Activated T-cell treated with anti-CD3 and anti-CD28 coated beads, Interleukin-2, amount 50 U/mL, for 24 hours (primary cell): ENCODE measurements around the gene PINLYP.
"Not testable (repeated sequence)": the region's sequence is repeated elsewhere in the genome, so short reads cannot be mapped to it uniquely, and the experiment has no call there.

ENCODE experiments used
- DNase-seq: peaks from one replicate; pipeline ENCODE4 v3.0.0-alpha.2; 2020
- H3K27ac Mint-ChIP-seq: 2 replicates; pipeline ENCODE4 v1.8.0; 2020; ENCODE audit warnings: mild to moderate bottlenecking, mixed read lengths
- H3K27me3 Mint-ChIP-seq: 2 replicates; pipeline ENCODE4 v1.8.0; 2020; ENCODE audit warnings: mixed read lengths
- H3K36me3 Mint-ChIP-seq: 2 replicates; pipeline ENCODE4 v1.8.0; 2020; ENCODE audit warnings: low read depth, mixed read lengths
- H3K4me1 Mint-ChIP-seq: 2 replicates; pipeline ENCODE4 v1.8.0; 2020; ENCODE audit warnings: low read depth, mixed read lengths
- H3K4me3 Mint-ChIP-seq: 2 replicates; pipeline ENCODE4 v1.8.0; 2020; ENCODE audit warnings: mild to moderate bottlenecking, moderate library complexity, mixed read lengths
- H3K9me3 Mint-ChIP-seq: 2 replicates; pipeline ENCODE4 v1.8.0; 2020; ENCODE audit warnings: mixed read lengths

PINLYP gene

GRCh38 chr19:43541920-43542650 lies 33.5 kb upstream of the PINLYP start:
- Mint-ChIP-seq H3K27ac (no peak overlapping the region), H3K4me1 (no peaks in the 10 kb centered on the region), H3K9me3 (peaks cover 9% of the 10 kb centered on the region), H3K4me3 (no peak overlapping the region), H3K27me3 (no peaks in the 10 kb centered on the region), H3K36me3 (peaks cover 92% of the 10 kb centered on the region)
- no peak for DNase-seq

GRCh38 chr19:43544077-43544476 lies 31.5 kb upstream of the PINLYP start:
- Mint-ChIP-seq H3K4me3 (no peak overlapping the region), H3K9me3 (peaks cover 3% of the 10 kb centered on the region), H3K4me1 (no peaks in the 10 kb centered on the region), H3K27ac (peak overlapping the region; percentile 63), H3K27me3 (no peaks in the 10 kb centered on the region), H3K36me3 (peaks cover 82% of the 10 kb centered on the region)
- no peak for DNase-seq

GRCh38 chr19:43545276-43545675 lies 30.3 kb upstream of the PINLYP start:
- H3K27ac Mint-ChIP-seq = peak overlapping the region; percentile 48
- H3K4me3 Mint-ChIP-seq = no peak overlapping the region
- DNase-seq = no peak
- no peaks in the 10 kb centered on the region for H3K4me1 Mint-ChIP-seq
- no peaks in the 10 kb centered on the region for H3K9me3 Mint-ChIP-seq
- peaks cover 81% of the 10 kb centered on the region for H3K36me3 Mint-ChIP-seq
- no peaks in the 10 kb centered on the region for H3K27me3 Mint-ChIP-seq

GRCh38 chr19:43545981-43546380 lies 29.6 kb upstream of the PINLYP start:
- Mint-ChIP-seq H3K4me1 (no peaks in the 10 kb centered on the region), H3K27ac (peak overlapping the region; percentile 57), H3K27me3 (no peaks in the 10 kb centered on the region), H3K36me3 (peaks cover 81% of the 10 kb centered on the region), H3K4me3 (no peak overlapping the region), H3K9me3 (no peaks in the 10 kb centered on the region)
- DNase-seq = no peak

GRCh38 chr19:43546581-43546980 lies 29.0 kb upstream of the PINLYP start:
- no peaks in the 10 kb centered on the region for H3K4me1 Mint-ChIP-seq
- H3K36me3 Mint-ChIP-seq = peaks cover 81% of the 10 kb centered on the region
- no peak overlapping the region for H3K4me3 Mint-ChIP-seq
- H3K27me3 Mint-ChIP-seq = no peaks in the 10 kb centered on the region
- H3K27ac Mint-ChIP-seq = peak overlapping the region; percentile 14
- H3K9me3 Mint-ChIP-seq = no peaks in the 10 kb centered on the region
- DNase-seq = no peak

GRCh38 chr19:43547926-43548325 lies 27.7 kb upstream of the PINLYP start:
- not testable (repeated sequence) for H3K27me3 Mint-ChIP-seq, H3K27ac Mint-ChIP-seq, DNase-seq, H3K4me3 Mint-ChIP-seq, H3K9me3 Mint-ChIP-seq, H3K4me1 Mint-ChIP-seq
- H3K36me3 Mint-ChIP-seq = peaks cover 78% of the 10 kb centered on the region

- H3K27me3 Mint-ChIP-seq = no peaks in the 10 kb centered on the region
- no peaks in the 10 kb centered on the region for H3K9me3 Mint-ChIP-seq
- H3K36me3 Mint-ChIP-seq = peaks cover 78% of the 10 kb centered on the region
- H3K4me1 Mint-ChIP-seq = no peaks in the 10 kb centered on the region
- peak overlapping the region; percentile 59 for H3K27ac Mint-ChIP-seq
- no peak overlapping the region for H3K4me3 Mint-ChIP-seq
- DNase-seq = no peak
Observed at GRCh38 chr19:43548706-43549105, 26.9 kb upstream of the PINLYP start.

- no peak for DNase-seq
- Mint-ChIP-seq H3K27me3 (no peaks in the 10 kb centered on the region), H3K27ac (peak overlapping the region; percentile 20), H3K4me3 (no peak overlapping the region), H3K36me3 (peaks cover 78% of the 10 kb centered on the region), H3K9me3 (no peaks in the 10 kb centered on the region), H3K4me1 (peaks cover 13% of the 10 kb centered on the region)
Observed at GRCh38 chr19:43551399-43552197, 24.0 kb upstream of the PINLYP start.

- H3K4me1 Mint-ChIP-seq = peaks cover 13% of the 10 kb centered on the region
- peaks cover 74% of the 10 kb centered on the region for H3K36me3 Mint-ChIP-seq
- DNase-seq = no peak
- no peaks in the 10 kb centered on the region for H3K27me3 Mint-ChIP-seq
- H3K27ac Mint-ChIP-seq = no peak overlapping the region
- H3K9me3 Mint-ChIP-seq = no peaks in the 10 kb centered on the region
- H3K4me3 Mint-ChIP-seq = no peak overlapping the region
Observed at GRCh38 chr19:43552198-43552450, 23.5 kb upstream of the PINLYP start.

GRCh38 chr19:43552616-43553015 lies 23.0 kb upstream of the PINLYP start:
- peak overlapping the region; percentile 63 for H3K27ac Mint-ChIP-seq
- peaks cover 77% of the 10 kb centered on the region for H3K36me3 Mint-ChIP-seq
- no peak overlapping the region for H3K4me3 Mint-ChIP-seq

GRCh38 chr19:43553656-43554055 lies 21.9 kb upstream of the PINLYP start:
- Mint-ChIP-seq H3K4me1 (peaks cover 20% of the 10 kb centered on the region), H3K27me3 (no peaks in the 10 kb centered on the region), H3K9me3 (no peaks in the 10 kb centered on the region), H3K27ac (peak overlapping the region; percentile 73), H3K36me3 (peaks cover 81% of the 10 kb centered on the region), H3K4me3 (no peak overlapping the region)
- DNase-seq = no peak

More at GRCh38 chr19:43552616-43553015, 23.0 kb upstream of the PINLYP start:
- DNase-seq = no peak
- Mint-ChIP-seq H3K4me1 (peaks cover 15% of the 10 kb centered on the region), H3K27me3 (no peaks in the 10 kb centered on the region), H3K9me3 (no peaks in the 10 kb centered on the region)

GRCh38 chr19:43554317-43554895 lies 21.2 kb upstream of the PINLYP start:
- H3K4me1 Mint-ChIP-seq = peaks cover 20% of the 10 kb centered on the region
- no peaks in the 10 kb centered on the region for H3K9me3 Mint-ChIP-seq
- no peaks in the 10 kb centered on the region for H3K27me3 Mint-ChIP-seq
- peaks cover 77% of the 10 kb centered on the region for H3K36me3 Mint-ChIP-seq
- H3K27ac Mint-ChIP-seq = peak overlapping the region; percentile 73
- no peak for DNase-seq
- H3K4me3 Mint-ChIP-seq = no peak overlapping the region

- peak; percentile 85 for DNase-seq
- Mint-ChIP-seq H3K4me3 (no peak overlapping the region), H3K27ac (peak overlapping the region; percentile 13), H3K4me1 (peaks cover 21% of the 10 kb centered on the region), H3K36me3 (peaks cover 75% of the 10 kb centered on the region), H3K27me3 (no peaks in the 10 kb centered on the region), H3K9me3 (no peaks in the 10 kb centered on the region)
Observed at GRCh38 chr19:43555185-43555770, 20.3 kb upstream of the PINLYP start.

GRCh38 chr19:43560687-43561086 lies 14.9 kb upstream of the PINLYP start:
- Mint-ChIP-seq H3K27me3 (no peaks in the 10 kb centered on the region), H3K4me3 (no peak overlapping the region), H3K4me1 (peaks cover 61% of the 10 kb centered on the region), H3K27ac (peak overlapping the region; percentile 95), H3K9me3 (no peaks in the 10 kb centered on the region), H3K36me3 (peaks cover 61% of the 10 kb centered on the region)
- no peak for DNase-seq
